B cell (primary cell): ENCODE results near the gene C11orf21.

ENCODE experiments used
- CTCF ChIP-seq: fragments of 200-600 bp; IDR thresholded peaks from one replicate; pipeline ENCODE4 v1.8.0; 2022; ENCODE audit warnings: antibody characterized with exemption, mild to moderate bottlenecking
- EZH2 ChIP-seq: IDR thresholded peaks from 2 replicates; pipeline ENCODE4 v1.6.1; 2012; ENCODE audit warnings: borderline replicate concordance, low read depth, mild to moderate bottlenecking, moderate library complexity, low read length; ENCODE audit not compliant: insufficient read depth, poor library complexity, severe bottlenecking

GRCh38 chr11:2311353-2312133, 9.8 kb upstream of the C11orf21 start:
- TF ChIP-seq CTCF: no peak
- TF ChIP-seq EZH2: no peak
